ENCODE data around the gene NOVA1. TPM values are rescaled to one million over a fixed set of nuclear protein-coding genes. Genes with fewer than 3 reads are reported as not detected.

The NOVA1 gene
- total and polyA plus RNA-seq, 4 donors, result 0.24 to 0.79 (median 0.58) TPM

GRCh38 chr14:26602902-26603301 is 5.1 kb upstream of the NOVA1 start:
- 84% methylated on average over 2 of the region's 2 CpGs for WGBS
- Histone ChIP-seq H3K36me3 (ENCODE audit: control insufficient read depth in 4 of 4, insufficient read depth in 3 of 4, low read depth in 1 of 4, low read length in 3 of 4) (no peaks in the 10 kb centered on the region), H3K27me3 (ENCODE audit: control insufficient read depth in 4 of 4, insufficient read depth in 4 of 4, low read length in 3 of 4) (peaks cover 0 to 3% (median 0%) of the 10 kb centered on the region in 4 donors), H3K4me3 (ENCODE audit: low read depth in 1 of 3, low read length in 3 of 3) (no peak overlapping the region), H3K9ac (ENCODE audit: low read depth in 1 of 2, low read length in 2 of 2) (no peak overlapping the region), H3K27ac (ENCODE audit: low read depth in 1 of 2, low read length in 2 of 2) (no peak overlapping the region), H3K4me1 (ENCODE audit: control insufficient read depth in 4 of 4, insufficient read depth in 4 of 4, low read length in 3 of 4) (peaks cover 0 to 3% (median 0%) of the 10 kb centered on the region in 4 donors), H3K9me3 (ENCODE audit: control insufficient read depth in 4 of 4, low read length in 3 of 4) (no peaks in the 10 kb centered on the region)
- TF ChIP-seq, protein P1, sequence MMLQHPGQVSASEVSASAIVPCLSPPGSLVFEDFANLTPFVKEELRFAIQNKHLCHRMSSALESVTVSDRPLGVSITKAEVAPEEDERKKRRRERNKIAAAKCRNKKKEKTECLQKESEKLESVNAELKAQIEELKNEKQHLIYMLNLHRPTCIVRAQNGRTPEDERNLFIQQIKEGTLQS (IDR thresholded peaks at IDR 0.05), result no peak
- TF ChIP-seq GABPA (IDR thresholded peaks at IDR 0.05 in 1 of 2, conservative IDR thresholded peaks at IDR 0.05 in 1 of 2) (no peak), RAD21 (IDR thresholded peaks at IDR 0.05) (no peak), MAX (IDR thresholded peaks at IDR 0.05) (no peak), SP1 (IDR thresholded peaks at IDR 0.05) (no peak), YY1 (IDR thresholded peaks at IDR 0.05) (no peak), REST (IDR thresholded peaks at IDR 0.05) (no peak), RXRA (IDR thresholded peaks at IDR 0.05) (no peak), NR2F2 (IDR thresholded peaks at IDR 0.05) (no peak), ZBTB33 (IDR thresholded peaks at IDR 0.05) (no peak), FOXA2 (IDR thresholded peaks at IDR 0.05) (no peak)
- DNase-seq (ENCODE audit: low spot score), result no peak

GRCh38 chr14:26601856-26602255 is 4.0 kb upstream of the NOVA1 start:
- Histone ChIP-seq H3K27me3 (ENCODE audit: control insufficient read depth in 4 of 4, insufficient read depth in 4 of 4, low read length in 3 of 4) (peaks cover 0 to 3% (median 0%) of the 10 kb centered on the region in 4 donors), H3K9me3 (ENCODE audit: control insufficient read depth in 4 of 4, low read length in 3 of 4) (no peaks in the 10 kb centered on the region), H3K9ac (ENCODE audit: low read depth in 1 of 2, low read length in 2 of 2) (no peak overlapping the region), H3K36me3 (ENCODE audit: control insufficient read depth in 4 of 4, insufficient read depth in 3 of 4, low read depth in 1 of 4, low read length in 3 of 4) (no peaks in the 10 kb centered on the region), H3K4me1 (ENCODE audit: control insufficient read depth in 4 of 4, insufficient read depth in 4 of 4, low read length in 3 of 4) (peaks cover 0 to 10% (median 5%) of the 10 kb centered on the region in 4 donors), H3K4me3 (ENCODE audit: low read depth in 1 of 3, low read length in 3 of 3) (no peak overlapping the region), H3K27ac (ENCODE audit: low read depth in 1 of 2, low read length in 2 of 2) (no peak overlapping the region)
- no peak for DNase-seq (ENCODE audit: low spot score)
- TF ChIP-seq CTCF (IDR thresholded peaks at IDR 0.05; ENCODE audit: low read depth, low read length, missing input control) (no peak), HNF4G (IDR thresholded peaks at IDR 0.05) (no peak), RAD21 (IDR thresholded peaks at IDR 0.05) (no peak), MAX (IDR thresholded peaks at IDR 0.05) (no peak), JUND (IDR thresholded peaks at IDR 0.05) (no peak), EGR1 (IDR thresholded peaks at IDR 0.05; ENCODE audit: low read depth in 2 of 2) (no peak), YY1 (IDR thresholded peaks at IDR 0.05) (no peak), HNF4A (conservative IDR thresholded peaks at IDR 0.05) (no peak), ZBTB33 (IDR thresholded peaks at IDR 0.05) (no peak), REST (IDR thresholded peaks at IDR 0.05) (no peak), NR2F2 (IDR thresholded peaks at IDR 0.05) (no peak), FOXA1 (IDR thresholded peaks at IDR 0.05) (no peak)
- TF ChIP-seq, protein P1 (IDR thresholded peaks at IDR 0.05), result no peak
- WGBS, result 62% methylated on average over 4 of the region's 4 CpGs

All from liver (tissue), 9 donors.